ENCODE measurements around the gene ATP2B3. TPM values are rescaled to one million over a fixed set of nuclear protein-coding genes. Genes with fewer than 3 reads are reported as not detected.

ATP2B3 gene
- total RNA-seq, 4 donors from 2014 or later: under 0.01 to 0.33 (median 0.21) TPM

DNA sequence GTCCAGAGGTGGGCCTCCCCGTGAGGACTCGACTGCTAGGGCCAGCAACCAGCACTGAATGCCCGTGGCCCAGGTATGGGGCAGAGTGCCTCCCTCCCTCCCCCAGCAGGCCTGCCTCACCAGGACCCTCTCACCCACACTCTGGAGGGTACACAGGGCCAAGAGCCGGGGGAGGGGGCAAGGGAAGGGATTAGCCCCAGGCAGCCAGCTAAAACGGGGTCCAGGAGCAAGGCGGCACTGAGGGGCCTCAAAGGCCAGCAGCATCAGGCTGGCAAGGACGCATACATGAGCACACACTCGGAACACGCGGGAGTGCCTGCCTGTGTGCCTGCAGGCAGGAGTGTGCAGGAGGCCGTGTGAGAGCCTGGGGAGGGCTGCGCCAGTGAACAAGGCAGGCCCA lies 111.2 kb downstream of the ATP2B3 start:
- Histone ChIP-seq H3K4me1 (no peaks in the 10 kb centered on the region), H3K27ac (replicated peaks in 1 of 4) (no peak overlapping the region), H3K9me3 (peaks cover 0 to 18% (median 0%) of the 10 kb centered on the region in 4 donors), H3K36me3 (no peaks in the 10 kb centered on the region), H3K27me3 (peaks cover 0 to 14% (median 3%) of the 10 kb centered on the region in 4 donors), H3K4me3 (no peak overlapping the region)
- no peak for TF ChIP-seq POLR2AphosphoS5 (IDR thresholded peaks at IDR 0.05)
- TF ChIP-seq EP300 (IDR thresholded peaks at IDR 0.05): no peak
- no peak for TF ChIP-seq POLR2A (IDR thresholded peaks at IDR 0.05; ENCODE audit: low read depth)
- no peak for TF ChIP-seq CTCF (IDR thresholded peaks at IDR 0.05)
- DNase-seq (ENCODE audit: extremely low spot score): no peak
- intact Hi-C loops (cut with DNase I): no loop called here
- WGBS: 82% methylated on average over 9 of the region's 12 CpGs

DNA sequence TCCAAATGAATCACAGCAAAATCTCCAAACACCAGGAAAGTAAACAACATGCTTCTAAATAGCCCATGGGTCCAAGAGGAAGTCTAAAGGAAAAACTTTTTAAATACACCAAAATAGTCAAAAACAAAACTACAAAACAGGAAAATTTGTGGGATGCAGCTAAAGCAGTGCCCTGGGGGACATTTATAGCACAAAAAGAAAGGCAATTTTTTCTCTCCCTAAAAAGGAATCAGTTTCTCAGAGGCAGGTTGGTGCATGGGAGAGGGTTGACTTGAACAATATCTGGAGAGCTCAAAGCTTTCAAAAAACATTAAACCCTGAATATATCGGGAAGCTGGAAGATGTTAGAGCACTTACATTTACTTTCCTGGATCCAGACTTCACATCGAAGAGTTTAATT lies 113.9 kb downstream of the ATP2B3 start:
- intact Hi-C loops (cut with DNase I): no loop called here

DNA sequence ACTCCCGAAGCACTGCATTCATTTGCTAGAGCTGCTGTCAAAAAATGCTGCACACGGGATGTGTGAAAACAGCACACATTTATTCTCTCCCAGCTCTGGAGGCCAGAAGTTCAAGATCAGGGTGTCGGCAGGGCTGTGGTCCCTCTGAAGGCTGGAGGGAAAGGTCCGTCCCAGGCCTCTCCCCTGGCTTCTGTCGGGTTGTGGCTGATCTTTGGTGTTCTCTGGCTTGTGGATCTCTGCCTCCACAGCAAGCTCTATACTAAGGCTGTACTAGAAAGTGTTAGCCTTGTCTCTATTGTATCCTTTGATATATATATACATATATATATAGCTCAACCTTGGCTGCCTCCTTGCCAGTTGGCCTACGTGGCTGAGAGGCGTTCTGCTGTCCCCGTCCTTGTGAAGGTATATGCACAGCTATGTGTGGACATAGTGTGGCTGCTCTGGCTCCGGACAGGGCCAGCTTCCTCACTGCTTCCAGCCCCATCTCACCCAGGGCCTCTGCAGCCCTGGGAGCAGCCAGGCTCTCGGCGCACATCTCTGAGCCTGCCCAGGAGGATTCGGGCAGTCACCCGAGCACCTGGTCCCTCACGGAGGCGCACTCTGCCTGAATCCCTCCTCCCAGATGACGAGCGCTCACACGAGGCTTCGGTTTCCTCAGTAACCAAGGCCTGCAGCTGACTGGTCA lies 114.6 kb downstream of the ATP2B3 start:
- DNase-seq (ENCODE audit: extremely low spot score): no peak
- Histone ChIP-seq H3K9me3 (peaks cover 0 to 18% (median 0%) of the 10 kb centered on the region in 4 donors), H3K27ac (replicated peaks in 1 of 4) (no peak overlapping the region), H3K4me1 (no peaks in the 10 kb centered on the region), H3K27me3 (peaks cover 0 to 6% (median 0%) of the 10 kb centered on the region in 4 donors), H3K4me3 (no peak overlapping the region), H3K36me3 (no peaks in the 10 kb centered on the region)
- 88% methylated on average over 11 of the region's 19 CpGs for WGBS
- intact Hi-C loops (cut with DNase I): no loop called here
- TF ChIP-seq CTCF (IDR thresholded peaks at IDR 0.05): no peak
- TF ChIP-seq POLR2A (IDR thresholded peaks at IDR 0.05; ENCODE audit: low read depth): no peak
- no peak for TF ChIP-seq POLR2AphosphoS5 (IDR thresholded peaks at IDR 0.05)
- no peak for TF ChIP-seq EP300 (IDR thresholded peaks at IDR 0.05)

More for the DNA sequence above, 113.9 kb downstream of the ATP2B3 start:
- Histone ChIP-seq H3K27ac (replicated peaks in 1 of 4) (no peak overlapping the region), H3K4me1 (no peaks in the 10 kb centered on the region), H3K36me3 (no peaks in the 10 kb centered on the region), H3K9me3 (peaks cover 0 to 18% (median 0%) of the 10 kb centered on the region in 4 donors), H3K4me3 (no peak overlapping the region), H3K27me3 (peaks cover 0 to 6% (median 0%) of the 10 kb centered on the region in 4 donors)
- DNase-seq (ENCODE audit: extremely low spot score): no peak
- WGBS: 93% methylated on average over 2 of the region's 2 CpGs
- TF ChIP-seq CTCF (IDR thresholded peaks at IDR 0.05) (no peak), POLR2A (IDR thresholded peaks at IDR 0.05; ENCODE audit: low read depth) (no peak), POLR2AphosphoS5 (IDR thresholded peaks at IDR 0.05) (no peak), EP300 (IDR thresholded peaks at IDR 0.05) (no peak)

Other genes with a start within 250 kb of the ATP2B3 start
- gene PNMA6F, start 195.9 kb upstream of the ATP2B3 start, total RNA-seq: not detected
- gene ZNF275, start 183.5 kb upstream of the ATP2B3 start, total RNA-seq: 10 to 100 TPM; 12.5 to 18.4 (median 17.4) TPM
- not detected for gene PNMA6E, start 116.3 kb upstream of the ATP2B3 start, total RNA-seq
- 1 to 10 TPM; 1.2 to 3.2 (median 2.5) TPM for gene ZFP92, start 106.2 kb upstream of the ATP2B3 start, total RNA-seq
- 1 to 10 TPM in 2 of 4 donors, under 1 TPM in 1, not detected in 1; 0.78 to 2.3 (median 1.2) TPM for gene TREX2, start 71.6 kb upstream of the ATP2B3 start, total RNA-seq
- 10 to 100 TPM; 23.4 to 25.8 (median 24.2) TPM for gene HAUS7, start 47.1 kb upstream of the ATP2B3 start, total RNA-seq
- gene BGN, start 22.7 kb upstream of the ATP2B3 start, total RNA-seq: 10 to 100 TPM; 16.6 to 77.8 (median 21.5) TPM
- 10 to 100 TPM; 38.6 to 58.3 (median 49.8) TPM for gene CCNQ, start 81.5 kb downstream of the ATP2B3 start, total RNA-seq
- not detected for gene DUSP9, start 129.6 kb downstream of the ATP2B3 start, total RNA-seq
- gene PNCK, start 156.2 kb downstream of the ATP2B3 start, total RNA-seq: 10 to 100 TPM; 20.5 to 67.8 (median 26.0) TPM
- 10 to 100 TPM; 41.7 to 62.3 (median 45.6) TPM for gene SLC6A8, start 170.3 kb downstream of the ATP2B3 start, total RNA-seq
- gene BCAP31, start 206.7 kb downstream of the ATP2B3 start, total RNA-seq: 100 to 1,000 TPM in 2 of 4 donors, 10 to 100 TPM in 2; 76.4 to 129 (median 101) TPM
- gene ABCD1, start 207.2 kb downstream of the ATP2B3 start, total RNA-seq: 10 to 100 TPM; 18.4 to 36.2 (median 25.1) TPM
- gene PLXNB3, start 246.6 kb downstream of the ATP2B3 start, total RNA-seq: 10 to 100 TPM in 3 of 4 donors, 1 to 10 TPM in 1; 6.1 to 21.9 (median 17.6) TPM